ENCODE results near the gene SHCBP1.

GRCh38 chr16:46621006-46621933 lies at the start of gene SHCBP1:
- no peak for TF ChIP-seq EP300 (IDR thresholded peaks at IDR 0.05; ENCODE audit: borderline replicate concordance)
- no peak for TF ChIP-seq TEAD4 (IDR thresholded peaks at IDR 0.05)
- no peak for TF ChIP-seq ZBTB7A (IDR thresholded peaks at IDR 0.05; ENCODE audit: low read depth)
- no peak for TF ChIP-seq REST (IDR thresholded peaks at IDR 0.05; ENCODE audit: low read depth)
- no peak for TF ChIP-seq CEBPB (IDR thresholded peaks at IDR 0.05)
